SH-SY5Y (cell line): ENCODE results near the gene WDR55.

ENCODE experiments used
- GATA2 ChIP-seq: IDR thresholded peaks from 2 replicates; pipeline ENCODE4 v1.6.1; 2011; ENCODE audit warnings: mild to moderate bottlenecking, low read depth, low read length
- GATA3 ChIP-seq: IDR thresholded peaks from 2 replicates; pipeline ENCODE4 v1.6.1; 2011; ENCODE audit warnings: low read depth, mild to moderate bottlenecking, low read length, moderate library complexity

DNA sequence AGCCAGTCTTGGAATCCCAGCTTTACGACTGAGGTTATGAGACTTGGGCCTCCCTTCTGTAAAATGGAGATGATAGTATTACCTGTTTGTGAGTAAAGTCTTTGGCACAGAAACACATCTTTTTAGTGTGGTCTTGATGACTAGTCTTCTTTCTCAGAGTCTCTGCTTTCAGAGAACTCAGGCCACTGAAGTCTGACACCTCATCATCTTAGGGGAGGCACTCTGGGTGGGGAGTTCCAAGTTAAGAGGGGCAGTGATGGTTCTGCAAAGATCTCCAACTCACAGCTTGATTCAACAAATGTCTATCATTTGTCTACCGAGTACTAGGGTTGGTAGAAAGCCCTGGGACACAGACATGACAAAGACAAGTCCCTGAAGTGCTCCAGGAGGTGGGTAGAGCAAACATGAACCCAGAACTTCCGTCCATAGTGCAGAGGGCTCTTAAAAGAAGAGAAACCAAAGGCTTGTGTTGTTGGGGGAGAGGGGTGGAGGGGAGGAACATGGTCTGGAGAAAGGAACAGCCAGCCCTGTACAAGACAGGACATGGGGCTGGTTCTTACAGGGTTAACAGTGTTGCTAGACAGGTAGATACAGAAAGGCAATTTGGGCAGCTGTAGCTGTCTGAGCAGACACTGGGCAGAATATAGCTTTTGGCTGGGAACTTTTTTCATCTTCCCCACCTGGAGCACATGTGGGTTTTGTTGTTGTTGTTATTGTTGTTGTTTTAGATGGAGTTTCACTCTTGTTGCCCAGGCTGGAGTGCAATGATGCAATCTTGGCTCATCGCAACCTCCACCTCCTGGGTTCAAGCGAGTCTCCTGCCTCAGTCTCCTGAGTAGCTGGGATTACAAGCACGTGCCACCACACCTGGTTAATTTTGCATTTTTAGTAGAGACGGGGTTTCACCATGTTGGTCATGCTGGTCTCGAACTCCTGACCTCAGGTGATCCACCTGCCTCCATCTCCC is 29.1 kb upstream of the WDR55 start:
- TF ChIP-seq GATA3 (no peak), GATA2 (no peak)
